Activated effector memory CD4-positive, alpha-beta T cell treated with Interleukin-2 at 50 U/mL for 16 hours (primary cell): ENCODE data around the gene ALK.
"Not testable (repeated sequence)": the region's sequence is repeated elsewhere in the genome, so short reads cannot be mapped to it uniquely, and the experiment has no call there.

Source experiments
- DNase-seq: peaks from one replicate; pipeline ENCODE4 v3.0.0-alpha.2; 2020

ALK gene

DNA sequence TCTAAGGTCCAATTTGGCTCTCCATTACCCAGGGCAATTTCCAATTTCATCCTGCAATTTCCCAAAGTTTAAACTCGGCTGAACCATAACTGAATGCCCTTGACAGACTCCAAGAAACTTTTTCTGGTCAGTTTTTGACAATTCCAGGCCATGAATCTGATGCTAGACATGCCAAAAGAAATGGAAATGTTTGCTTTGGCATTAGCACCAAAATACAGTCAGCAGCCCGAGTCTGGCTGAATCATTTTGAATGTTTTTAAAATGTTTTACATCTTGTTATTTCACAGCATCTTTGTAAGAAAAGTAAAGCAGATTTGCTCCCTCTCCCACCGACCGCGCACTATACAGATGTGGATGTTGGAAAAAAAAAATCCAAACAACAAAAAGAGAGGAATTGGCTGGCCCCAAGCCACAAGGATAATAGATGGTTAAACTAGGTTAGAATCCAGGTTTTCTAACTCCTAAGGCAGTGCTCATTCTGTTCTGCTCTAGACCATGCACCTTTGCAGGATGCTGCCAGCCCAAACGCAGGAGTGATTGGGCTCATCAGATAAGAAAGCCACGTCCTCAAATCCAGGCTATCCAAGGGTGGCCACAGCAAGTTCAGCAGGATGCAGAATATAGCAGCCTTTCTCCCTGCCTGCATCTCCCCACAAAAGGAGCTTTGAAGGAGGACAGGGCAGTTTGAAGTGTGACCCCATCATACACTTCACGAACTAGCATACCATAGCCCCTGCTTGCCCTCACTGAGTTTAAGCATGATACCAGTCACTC lies 167.5 kb downstream of the ALK start:
- DNase-seq: no peak

DNA sequence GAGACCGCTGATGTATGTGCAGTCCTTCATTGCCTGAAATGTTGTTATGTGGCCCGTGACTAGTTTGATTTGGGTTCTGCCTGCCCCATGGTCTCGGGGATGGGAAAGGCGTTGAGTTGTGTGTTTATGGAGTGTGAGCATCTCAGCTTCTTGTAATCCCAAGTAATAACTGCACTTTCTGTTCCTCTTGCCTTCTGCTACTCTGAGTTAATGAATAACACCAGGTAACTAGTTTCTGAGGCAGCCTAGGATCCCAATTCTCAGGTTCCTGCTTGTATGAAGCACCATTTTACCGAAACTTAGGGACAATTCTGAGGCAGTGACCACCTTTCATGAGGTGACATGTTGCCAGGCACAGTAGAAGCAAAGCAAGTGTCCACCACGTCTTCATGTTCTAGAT lies 170.0 kb downstream of the ALK start:
- no peak for DNase-seq

DNA sequence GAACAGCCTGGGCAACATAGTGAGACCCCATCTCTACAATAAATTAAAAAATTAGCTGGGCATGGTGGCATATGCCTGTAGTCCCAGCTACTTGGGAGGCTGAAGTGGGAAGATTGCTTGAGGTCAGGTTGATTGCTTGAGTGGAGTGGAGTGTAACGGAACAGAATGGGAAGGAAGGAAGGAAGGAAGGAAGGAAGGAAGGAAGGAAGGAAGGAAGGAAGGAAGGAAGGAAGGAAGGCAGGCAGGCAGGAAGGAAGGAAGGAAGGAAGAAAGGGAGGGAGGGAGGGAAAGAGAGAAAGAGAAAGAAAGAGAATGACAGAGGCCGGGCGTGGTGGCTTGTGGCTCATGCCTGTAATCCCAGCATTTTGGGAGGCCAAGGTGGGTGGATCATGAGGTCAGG lies 170.9 kb downstream of the ALK start:
- DNase-seq: not testable (repeated sequence)

DNA sequence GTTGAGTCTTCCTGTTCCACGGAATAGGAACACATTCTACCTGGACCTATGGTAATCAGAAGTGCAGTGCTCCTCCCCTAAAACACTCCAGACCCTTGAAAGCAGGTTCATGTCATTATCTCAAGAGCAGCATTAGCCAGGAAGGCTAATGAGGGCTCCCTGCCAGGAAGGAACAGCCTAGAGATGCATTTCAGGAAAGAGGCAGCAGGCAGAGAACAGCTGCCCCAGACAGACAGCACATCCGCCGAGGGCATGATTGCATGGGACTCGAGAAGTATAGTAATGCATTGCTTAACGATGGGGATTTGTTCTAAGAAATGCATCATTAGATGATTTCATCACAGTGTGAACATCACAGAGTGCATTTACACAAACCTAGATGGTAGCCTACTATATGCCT lies 171.5 kb downstream of the ALK start:
- DNase-seq: no peak

DNA sequence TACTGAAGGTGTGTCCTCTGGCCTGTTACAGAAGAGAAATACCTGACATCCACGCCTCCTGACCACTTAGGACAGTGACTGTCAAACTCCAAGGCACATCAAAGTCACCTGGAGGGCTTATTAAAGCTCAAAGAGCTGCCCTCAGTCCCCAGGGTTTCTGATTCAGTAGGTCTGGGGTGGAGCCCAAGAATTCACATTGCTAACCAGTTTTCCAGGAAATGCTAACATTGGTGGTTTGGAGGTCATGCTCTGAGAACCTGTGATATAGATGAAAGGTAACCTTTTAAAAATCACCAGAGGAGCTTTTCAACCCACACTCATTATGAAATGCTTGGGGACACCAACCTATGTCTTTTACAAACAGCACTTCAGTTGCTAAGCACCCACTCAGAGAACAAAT lies 172.3 kb downstream of the ALK start:
- no peak for DNase-seq

DNA sequence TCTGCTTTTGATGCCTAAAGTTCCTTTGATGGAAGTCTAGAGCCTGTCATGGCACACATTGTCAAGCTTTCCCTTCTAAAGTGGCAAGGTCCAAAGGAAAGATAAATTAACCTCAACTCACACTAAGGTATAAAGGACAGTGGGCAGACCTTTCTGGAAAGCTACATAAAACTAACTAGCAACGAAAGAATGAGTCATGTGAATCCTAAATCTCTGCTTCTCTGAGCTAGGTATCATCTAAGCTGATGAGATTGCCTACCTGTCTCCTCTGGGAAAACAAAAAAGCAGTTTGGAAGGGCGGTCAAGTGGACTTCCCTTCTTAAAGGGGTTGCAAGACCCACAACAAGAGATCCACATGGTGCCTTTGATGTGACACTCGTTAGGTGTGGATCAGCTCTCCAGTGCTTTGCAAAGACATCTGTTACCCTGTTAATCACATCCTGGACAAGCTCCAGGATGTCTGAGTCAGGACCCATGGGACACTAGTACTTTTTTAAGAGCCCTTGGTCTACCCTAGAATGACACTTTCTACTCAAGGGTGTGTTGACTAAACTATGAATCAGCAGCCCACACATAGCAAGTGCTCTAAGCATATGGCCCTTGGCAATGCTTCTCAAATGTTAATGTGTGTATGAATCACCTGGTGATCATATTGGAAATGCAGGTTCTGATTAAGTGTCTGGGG lies 173.5 kb downstream of the ALK start:
- no peak for DNase-seq

DNA sequence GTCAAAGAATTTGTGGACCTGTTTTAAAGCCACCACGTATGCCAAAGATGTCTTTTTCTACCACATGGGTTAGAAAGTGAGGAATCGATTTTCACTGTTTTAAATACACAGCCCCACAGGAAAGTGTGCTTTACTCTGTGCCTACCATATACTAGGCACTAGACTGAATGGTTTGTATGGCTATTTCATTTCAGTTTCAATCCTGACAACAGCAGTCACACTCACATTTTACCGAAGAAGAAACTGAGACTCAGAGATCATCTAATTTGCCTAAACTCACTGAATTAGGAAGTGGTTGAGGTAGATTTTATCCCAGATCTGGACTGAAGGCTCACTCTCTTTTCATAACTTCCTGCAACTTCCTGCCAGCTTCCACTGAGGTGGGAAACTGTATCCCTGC lies 176.4 kb downstream of the ALK start:
- DNase-seq: no peak

DNA sequence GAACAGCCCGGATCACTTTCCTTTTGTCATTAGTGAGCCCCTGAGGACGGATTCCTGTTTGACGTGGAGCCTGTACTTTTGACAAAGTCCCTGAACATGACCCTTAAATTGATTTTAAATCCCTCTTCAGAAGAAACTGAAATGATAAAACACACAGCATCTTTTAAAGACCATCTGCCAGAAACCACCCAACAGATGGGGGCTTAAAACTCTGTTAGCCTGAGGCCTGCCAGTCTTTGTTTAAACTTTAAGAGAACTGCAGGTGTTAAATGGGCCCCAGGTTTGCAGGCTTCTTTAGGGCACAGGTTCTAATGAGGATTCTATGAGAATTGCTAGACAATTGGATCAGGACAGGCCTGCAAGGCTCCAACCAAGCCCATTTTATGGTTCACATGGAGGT lies 177.9 kb downstream of the ALK start:
- no peak for DNase-seq

DNA sequence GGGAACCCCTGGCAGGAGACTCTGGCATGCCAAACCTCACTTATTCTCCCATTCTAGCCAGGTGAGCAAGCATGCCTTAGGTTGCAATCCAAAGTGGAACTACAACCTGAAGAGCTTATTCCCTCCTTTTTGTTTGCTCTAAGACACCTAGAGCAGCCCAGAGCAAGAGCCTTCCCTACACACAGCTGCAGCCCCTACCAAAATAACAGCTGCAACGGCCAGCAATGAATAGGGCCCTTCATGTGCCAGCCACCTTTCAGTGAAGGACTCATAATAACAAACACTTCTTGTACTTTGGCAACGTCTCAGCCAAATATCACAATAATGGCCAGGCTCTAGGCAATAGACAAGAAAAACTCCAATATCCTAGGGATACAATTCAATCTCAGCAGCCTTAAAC lies 178.7 kb downstream of the ALK start:
- no peak for DNase-seq

DNA sequence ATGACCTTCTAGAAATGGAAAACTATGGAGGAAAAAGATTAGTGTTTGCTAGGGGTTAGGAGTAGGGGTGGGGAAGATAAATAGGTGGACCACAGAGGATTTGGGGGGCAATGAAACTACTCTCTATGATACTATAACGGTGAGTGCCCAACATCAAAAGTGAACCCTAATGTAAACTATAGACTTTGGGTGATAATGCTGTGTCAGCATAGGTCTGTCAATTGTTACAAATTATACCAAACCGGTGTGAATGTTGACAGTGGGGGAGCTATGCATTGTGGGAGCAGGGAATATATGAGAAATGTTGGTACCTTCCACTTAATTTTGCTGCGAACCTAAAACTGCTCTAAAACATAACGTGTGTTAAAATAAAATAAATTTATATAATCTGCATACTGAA lies 180.3 kb downstream of the ALK start:
- DNase-seq: no peak

DNA sequence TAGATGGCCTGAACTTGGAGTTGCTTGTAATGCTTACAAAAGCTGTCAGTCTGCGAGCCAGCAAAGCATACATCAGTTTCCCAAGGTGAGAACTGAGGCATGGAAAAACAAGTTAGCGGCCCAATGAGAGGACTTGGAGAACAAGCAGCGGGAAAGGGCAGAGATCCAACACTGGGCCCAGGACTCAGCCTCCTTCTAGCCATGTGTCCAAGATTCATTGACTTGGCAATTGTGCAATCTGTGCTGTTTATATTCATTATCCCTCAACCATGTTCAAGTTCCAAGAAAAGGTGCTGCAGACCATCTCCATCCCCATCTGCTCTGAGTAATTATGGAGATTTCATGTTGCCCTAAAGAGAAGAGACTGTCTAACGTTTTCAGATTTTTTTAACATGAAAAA lies 187.4 kb downstream of the ALK start:
- no peak for DNase-seq

DNA sequence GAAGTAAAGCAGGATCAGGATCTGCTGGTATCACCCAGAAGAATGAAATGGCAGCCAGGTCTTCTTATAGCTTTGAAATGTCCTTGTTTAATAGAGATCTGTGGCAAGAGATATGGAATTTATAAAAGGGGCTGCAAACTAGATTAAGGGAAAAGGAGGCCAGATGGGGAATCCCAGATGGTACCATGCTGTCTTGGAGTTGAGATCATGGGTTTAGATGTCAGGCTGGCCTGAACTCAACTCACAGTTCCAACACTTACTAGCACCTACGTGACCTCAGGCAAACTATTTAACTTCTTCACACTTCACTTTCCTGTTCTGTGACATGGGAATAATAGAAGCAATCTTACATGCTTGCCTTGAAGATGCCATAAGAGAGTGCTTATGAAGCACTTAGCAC lies 188.2 kb downstream of the ALK start:
- no peak for DNase-seq

DNA sequence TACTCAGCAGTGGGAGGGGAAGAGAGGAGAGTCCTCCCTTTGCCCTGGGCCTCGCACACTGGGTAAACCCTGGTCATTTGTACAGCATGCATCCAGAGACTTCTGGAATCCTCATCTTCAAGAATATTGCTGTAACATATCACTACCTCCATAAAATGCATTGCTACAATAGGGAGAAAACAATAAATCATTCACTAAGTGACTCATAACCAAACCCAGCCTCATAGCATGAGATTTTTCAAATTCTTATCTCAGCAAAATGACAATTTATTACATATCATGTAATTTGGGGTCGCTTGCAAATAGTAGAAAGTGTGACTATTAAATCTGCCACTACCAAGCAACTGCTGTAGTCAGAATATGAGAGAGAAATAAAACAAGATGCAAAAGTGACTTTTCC lies 189.4 kb downstream of the ALK start:
- DNase-seq: no peak

DNA sequence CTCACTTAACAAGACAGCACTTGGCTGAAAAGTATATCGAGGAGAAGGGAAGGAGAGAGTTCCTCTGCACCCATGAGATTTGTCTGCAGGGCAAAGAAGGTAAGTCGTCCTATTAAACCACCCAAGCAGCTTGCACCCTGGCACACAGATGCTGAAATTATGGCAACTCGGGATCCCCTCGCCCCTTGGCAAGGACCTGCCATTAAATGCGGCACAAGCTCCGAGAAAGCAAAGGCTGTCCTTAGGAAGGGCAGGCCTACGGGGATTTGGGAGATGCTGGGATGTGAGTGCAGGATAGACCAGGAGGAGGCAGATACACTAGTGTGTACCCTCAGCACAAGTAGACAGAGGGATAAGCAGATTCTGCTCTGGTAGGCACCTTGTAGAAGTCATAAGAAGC lies 191.5 kb downstream of the ALK start:
- no peak for DNase-seq

DNA sequence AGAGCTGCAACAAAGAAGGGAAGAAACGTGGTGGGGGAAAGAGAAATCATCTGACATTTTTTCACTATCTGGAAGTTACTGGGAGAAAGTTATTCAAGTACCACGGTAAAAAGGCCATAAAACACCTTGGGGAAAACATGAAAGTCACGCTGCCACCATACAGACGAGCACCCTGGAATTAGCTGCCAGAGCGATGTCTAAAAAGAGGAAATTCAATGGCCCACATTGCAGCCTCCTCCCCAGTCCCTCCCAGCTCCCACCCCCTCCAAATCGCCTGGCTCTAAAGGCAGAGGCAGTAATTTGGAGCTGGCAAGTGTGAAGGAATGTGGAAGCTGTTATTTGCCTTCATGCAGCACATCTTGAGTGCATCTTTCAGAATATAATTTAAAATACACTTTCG lies 192.0 kb downstream of the ALK start:
- no peak for DNase-seq

DNA sequence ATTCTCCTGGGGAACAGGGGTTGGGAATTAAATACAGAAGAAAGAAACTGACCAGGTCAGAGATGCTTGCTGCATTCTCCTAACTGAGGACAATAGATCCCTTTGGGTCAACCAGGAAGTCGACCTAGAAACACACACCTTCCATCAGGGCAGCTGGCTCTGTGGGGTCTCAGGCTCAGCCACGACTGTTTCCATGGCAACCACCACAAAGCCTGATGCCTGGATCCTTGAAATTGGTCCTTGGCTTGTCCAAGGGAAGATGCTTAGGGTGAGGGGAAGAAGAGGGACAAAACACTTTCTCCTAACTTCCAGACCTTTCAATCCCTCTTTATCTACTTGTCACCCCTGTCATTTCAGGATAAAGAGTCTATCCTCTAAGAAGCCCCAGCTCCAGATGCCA lies 194.4 kb downstream of the ALK start:
- no peak for DNase-seq

DNA sequence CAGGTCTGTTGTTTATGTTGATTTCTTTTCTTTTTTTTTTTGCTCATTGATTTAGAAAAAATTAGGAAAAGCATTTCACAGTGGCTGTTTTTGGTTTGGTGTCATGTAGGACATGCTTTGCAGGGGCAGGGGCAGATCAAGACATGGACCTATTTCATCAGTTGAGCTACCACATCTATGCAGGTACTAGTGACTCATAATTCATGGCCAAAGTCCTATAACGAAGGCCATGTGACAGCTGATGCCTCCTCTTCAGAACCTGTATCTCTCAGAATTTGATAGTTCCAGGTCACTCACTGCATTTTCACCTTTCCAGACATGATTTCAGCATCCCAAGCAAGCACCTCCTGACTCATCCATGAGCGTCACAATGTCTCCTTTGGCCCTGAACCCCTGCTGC lies 195.8 kb downstream of the ALK start:
- DNase-seq: no peak

DNA sequence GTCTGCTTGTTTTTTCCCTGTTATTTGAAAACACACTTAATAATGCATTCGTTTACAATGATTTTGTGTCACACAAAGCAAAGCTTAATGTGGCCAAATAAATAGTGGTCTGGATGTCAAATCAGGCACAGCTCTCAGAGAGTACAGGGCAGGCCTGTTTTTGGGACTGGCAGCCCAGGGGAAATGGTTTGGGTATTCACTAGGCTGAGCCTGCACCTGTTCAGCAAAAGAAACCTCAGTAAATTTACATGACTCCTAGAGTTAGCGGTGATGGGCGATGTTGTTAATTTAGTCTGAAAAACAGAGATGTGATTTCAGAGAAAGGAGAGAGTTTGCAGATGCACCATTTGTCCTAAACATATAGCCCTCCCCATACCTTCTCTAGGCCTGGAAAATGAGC lies 197.1 kb downstream of the ALK start:
- DNase-seq: no peak

DNA sequence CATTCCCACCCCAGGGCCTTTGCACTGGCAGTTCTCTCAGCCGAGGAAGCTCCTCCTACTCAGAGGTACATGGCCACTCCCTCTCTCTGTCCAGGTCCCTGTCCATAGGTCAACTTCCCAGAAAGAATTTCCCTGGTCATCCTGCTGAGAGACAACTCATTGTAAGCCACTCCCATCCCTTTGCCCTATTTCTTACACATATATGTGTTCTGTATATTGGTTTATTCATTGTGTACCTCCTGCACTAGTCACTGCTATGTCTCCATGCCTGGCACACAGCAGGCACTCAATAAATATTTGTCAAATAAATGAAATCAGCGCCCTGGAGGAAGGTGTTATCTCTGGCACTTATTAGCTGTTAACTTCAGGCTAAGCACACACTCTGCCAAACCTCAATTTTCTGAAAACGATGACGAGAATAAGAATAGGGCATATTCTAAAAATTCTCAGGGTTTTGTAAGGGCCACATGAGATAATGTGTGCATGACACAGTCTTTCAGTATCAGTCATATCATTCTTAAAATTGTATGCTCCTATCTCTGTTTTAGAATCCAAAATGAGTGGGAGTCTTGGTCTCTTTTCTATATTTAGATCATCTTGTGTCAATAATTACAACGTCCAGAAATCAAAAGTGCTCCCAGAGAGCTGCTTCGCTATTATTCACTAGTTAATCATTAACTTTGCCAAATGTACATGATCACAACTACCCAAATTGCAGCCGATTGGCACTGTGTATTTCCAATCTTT lies 198.0 kb downstream of the ALK start:
- no peak for DNase-seq

DNA sequence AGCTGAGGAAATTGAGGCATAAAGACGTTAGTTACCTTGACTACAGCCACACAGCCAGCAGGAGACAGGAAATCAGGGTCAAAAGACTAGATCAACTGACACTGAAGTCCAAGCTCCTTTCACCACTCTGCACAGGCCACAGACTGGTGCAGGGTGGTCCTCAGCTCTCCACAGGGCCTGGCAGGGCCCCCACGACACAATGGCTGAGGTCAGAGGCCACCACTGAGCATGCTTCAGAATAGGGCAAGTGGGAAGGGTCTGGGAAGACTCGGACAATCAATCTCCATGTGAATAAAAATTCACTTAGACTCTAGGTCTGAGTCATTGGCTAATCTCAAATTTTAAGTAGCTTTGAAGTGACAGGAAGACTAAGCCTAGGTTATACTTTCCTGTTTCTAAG lies 201.7 kb downstream of the ALK start:
- DNase-seq: no peak

DNA sequence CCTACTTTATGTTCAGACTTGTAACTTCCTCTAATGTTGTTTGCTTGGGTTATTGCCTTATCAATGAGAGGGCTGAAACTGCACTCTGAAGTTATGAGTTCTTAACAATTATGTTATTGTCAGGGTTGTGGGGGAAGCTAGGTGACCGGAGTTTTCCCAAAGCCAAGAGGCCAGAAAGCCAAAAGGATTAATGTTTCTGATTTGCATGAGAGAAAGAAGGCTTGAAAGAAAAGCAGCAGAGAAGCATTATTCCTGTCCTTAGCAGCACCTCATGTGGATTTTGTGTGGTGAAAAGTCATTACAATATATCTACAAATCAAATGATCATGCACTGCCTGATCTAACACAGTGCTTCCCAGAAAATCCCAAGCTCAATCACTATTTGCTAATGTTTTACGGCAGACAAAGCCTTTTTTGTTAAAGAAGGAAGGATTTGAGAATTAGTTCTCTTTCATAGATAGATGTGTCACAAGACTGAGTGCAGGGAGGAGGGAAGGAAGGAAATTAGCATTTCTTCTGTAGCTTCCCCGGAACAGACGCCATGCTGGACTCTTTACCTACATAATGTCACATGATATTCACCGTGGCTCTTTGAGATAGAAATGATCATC lies 203.2 kb downstream of the ALK start:
- no peak for DNase-seq

DNA sequence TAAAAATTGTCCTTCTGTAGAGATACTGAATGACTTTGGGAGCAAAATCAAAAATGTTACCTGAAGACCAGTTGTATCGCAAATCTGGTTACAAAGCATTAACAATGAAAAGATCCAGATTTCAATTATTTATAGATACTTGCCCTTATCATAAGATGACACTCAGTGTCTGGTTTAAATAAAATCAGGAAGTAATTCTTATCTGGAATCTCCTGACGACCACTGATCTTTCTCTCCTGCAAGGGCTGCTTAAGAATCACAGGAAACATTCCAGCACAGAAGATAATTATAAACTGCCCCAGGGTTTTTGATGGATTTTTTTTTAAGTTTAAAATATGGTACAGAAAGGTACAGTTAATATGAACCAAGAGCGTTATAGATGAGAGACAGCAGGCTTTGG lies 205.7 kb downstream of the ALK start:
- DNase-seq: no peak

DNA sequence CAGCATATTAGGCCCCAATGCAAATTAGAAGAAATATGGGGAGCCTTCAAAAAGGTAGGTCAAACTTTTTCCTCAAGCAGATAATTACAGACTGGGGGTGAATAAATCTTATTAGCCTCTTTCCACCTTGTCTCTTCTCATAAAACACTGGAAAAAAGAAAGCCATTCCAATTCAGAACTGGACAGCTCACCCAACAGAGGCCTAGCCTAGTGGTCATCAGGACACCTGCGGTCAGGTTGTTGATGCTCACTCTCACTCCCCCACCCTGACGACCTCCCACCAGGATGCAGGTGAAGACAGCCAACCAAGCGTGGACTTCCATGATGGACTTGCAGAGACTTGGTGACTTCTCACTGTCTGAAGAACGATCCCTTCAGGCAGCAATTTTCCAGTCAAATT lies 207.1 kb downstream of the ALK start:
- DNase-seq: no peak
